ENCODE results near the gene GSS.

DNA sequence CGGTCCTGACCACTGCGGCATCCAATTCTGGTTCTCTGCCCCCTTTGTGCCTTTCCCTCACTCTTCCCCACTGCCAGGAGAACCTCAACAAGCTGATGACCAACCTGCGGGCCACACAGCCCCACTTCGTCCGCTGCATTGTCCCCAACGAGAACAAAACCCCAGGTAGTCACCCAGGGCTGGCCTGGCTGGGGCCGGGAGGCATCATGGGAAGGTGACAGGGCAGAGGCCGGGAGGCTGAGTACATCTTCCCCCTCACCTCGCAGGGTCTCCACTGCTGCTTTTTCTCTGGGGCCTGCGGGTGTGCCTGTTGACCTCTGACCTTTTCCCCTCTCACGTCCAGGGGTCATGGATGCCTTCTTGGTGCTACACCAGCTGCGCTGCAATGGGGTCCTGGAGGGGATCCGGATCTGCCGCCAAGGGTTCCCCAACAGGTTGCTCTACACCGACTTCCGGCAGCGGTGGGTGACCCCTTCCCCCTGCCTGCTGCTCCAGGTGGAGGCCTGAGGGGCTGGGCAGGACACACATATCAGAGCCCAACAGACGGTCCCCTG is 35.1 kb upstream of the GSS start:
- TF ChIP-seq, protein P1, sequence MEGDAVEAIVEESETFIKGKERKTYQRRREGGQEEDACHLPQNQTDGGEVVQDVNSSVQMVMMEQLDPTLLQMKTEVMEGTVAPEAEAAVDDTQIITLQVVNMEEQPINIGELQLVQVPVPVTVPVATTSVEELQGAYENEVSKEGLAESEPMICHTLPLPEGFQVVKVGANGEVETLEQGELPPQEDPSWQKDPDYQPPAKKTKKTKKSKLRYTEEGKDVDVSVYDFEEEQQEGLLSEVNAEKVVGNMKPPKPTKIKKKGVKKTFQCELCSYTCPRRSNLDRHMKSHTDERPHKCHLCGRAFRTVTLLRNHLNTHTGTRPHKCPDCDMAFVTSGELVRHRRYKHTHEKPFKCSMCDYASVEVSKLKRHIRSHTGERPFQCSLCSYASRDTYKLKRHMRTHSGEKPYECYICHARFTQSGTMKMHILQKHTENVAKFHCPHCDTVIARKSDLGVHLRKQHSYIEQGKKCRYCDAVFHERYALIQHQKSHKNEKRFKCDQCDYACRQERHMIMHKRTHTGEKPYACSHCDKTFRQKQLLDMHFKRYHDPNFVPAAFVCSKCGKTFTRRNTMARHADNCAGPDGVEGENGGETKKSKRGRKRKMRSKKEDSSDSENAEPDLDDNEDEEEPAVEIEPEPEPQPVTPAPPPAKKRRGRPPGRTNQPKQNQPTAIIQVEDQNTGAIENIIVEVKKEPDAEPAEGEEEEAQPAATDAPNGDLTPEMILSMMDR (IDR thresholded peaks at IDR 0.05; ENCODE audit: extremely low read depth in 1 of 2, insufficient read depth in 1 of 2, low read depth in 1 of 2, low read length in 2 of 2): no peak
- no peak for TF ChIP-seq FOS (IDR thresholded peaks at IDR 0.05; ENCODE audit: borderline replicate concordance, insufficient read depth, low read length)
- TF ChIP-seq POLR2A (IDR thresholded peaks at IDR 0.05; ENCODE audit: low read depth, low read length): no peak
- no peak for TF ChIP-seq POLR2AphosphoS5 (IDR thresholded peaks at IDR 0.05; ENCODE audit: insufficient read depth, low read depth, low read length)
- TF ChIP-seq JUN (IDR thresholded peaks at IDR 0.05; ENCODE audit: borderline replicate concordance, insufficient read depth, insufficient read length, low read depth): no peak
- TF ChIP-seq MYC (IDR thresholded peaks at IDR 0.05; ENCODE audit: low read depth, low read length): no peak
- no peak for TF ChIP-seq EZH2 (IDR thresholded peaks at IDR 0.05; ENCODE audit: borderline replicate concordance, low read depth, low read length, severe bottlenecking)
- no peak for TF ChIP-seq GATA2 (IDR thresholded peaks at IDR 0.05; ENCODE audit: insufficient read depth, insufficient read length, low read depth, low read length)
- TF ChIP-seq, protein P2, sequence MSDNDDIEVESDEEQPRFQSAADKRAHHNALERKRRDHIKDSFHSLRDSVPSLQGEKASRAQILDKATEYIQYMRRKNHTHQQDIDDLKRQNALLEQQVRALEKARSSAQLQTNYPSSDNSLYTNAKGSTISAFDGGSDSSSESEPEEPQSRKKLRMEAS (IDR thresholded peaks at IDR 0.05; ENCODE audit: insufficient read depth, insufficient read length): no peak

All from endothelial cell of umbilical vein (primary cell).